ENCODE results near the gene CHST8. TPM values are rescaled to one million over a fixed set of nuclear protein-coding genes. Genes with fewer than 3 reads are reported as not detected.

The CHST8 gene
- total RNA-seq, 1 donor from 2014 or later = not detected

DNA sequence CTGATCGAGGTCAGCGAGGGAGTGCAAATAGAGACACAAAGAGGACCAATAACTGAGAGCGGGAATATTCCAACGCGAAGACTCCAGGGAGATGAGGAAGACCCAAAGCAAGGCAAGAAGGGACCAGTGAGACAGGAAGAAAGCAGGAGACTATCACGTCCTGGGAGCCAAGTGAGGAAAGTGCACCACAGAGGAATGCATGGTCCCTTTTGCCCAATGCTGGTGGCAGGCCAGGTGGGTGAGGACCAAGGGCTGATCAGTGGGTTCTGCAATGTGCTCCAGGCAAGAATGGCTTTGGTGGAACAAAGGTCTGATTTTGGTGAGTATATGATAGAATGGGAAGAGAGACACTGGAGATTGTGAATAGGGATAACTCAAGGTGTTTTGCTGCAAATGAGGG is 25.4 kb downstream of the CHST8 start:
- Histone ChIP-seq H4K20me1 (ENCODE audit: insufficient read depth, low read length) (no peaks in the 10 kb centered on the region), H3K9me3 (ENCODE audit: insufficient read depth, low read depth, low read length) (no peaks in the 10 kb centered on the region), H2AFZ (ENCODE audit: low read depth, low read length) (no peak overlapping the region), H3K9ac (ENCODE audit: low read length) (no peak overlapping the region), H3K27ac (ENCODE audit: low read depth, low read length) (no peak overlapping the region), H3K4me3 (ENCODE audit: insufficient read depth, low read depth, low read length) (no peak overlapping the region), H3K4me1 (ENCODE audit: insufficient read depth, low read length) (no peaks in the 10 kb centered on the region), H3K4me2 (ENCODE audit: low read length) (no peak overlapping the region), H3K27me3 (ENCODE audit: insufficient read depth, low read length) (no peaks in the 10 kb centered on the region), H3K79me2 (ENCODE audit: insufficient read depth, low read length) (no peaks in the 10 kb centered on the region), H3K36me3 (ENCODE audit: insufficient read depth, low read length) (no peaks in the 10 kb centered on the region)
- TF ChIP-seq, protein P1, sequence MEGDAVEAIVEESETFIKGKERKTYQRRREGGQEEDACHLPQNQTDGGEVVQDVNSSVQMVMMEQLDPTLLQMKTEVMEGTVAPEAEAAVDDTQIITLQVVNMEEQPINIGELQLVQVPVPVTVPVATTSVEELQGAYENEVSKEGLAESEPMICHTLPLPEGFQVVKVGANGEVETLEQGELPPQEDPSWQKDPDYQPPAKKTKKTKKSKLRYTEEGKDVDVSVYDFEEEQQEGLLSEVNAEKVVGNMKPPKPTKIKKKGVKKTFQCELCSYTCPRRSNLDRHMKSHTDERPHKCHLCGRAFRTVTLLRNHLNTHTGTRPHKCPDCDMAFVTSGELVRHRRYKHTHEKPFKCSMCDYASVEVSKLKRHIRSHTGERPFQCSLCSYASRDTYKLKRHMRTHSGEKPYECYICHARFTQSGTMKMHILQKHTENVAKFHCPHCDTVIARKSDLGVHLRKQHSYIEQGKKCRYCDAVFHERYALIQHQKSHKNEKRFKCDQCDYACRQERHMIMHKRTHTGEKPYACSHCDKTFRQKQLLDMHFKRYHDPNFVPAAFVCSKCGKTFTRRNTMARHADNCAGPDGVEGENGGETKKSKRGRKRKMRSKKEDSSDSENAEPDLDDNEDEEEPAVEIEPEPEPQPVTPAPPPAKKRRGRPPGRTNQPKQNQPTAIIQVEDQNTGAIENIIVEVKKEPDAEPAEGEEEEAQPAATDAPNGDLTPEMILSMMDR (IDR thresholded peaks at IDR 0.05; ENCODE audit: insufficient read depth, low read depth, low read length) = no peak
- no peak for TF ChIP-seq EZH2 (IDR thresholded peaks at IDR 0.05; ENCODE audit: insufficient read depth, low read length)
- Mint-ChIP-seq H3K27me3 (ENCODE audit: low read depth, unreplicated experiment) (peaks cover 7% of the 10 kb centered on the region), H3K9me3 (ENCODE audit: unreplicated experiment) (no peaks in the 10 kb centered on the region), H3K36me3 (ENCODE audit: low read depth, unreplicated experiment) (no peaks in the 10 kb centered on the region), H3K27ac (ENCODE audit: unreplicated experiment) (no peak overlapping the region), H3K4me1 (ENCODE audit: low read depth, unreplicated experiment) (no peaks in the 10 kb centered on the region), H3K4me3 (ENCODE audit: unreplicated experiment) (no peak overlapping the region)
- no peak for DNase-seq (ENCODE audit: low read depth)
- no peak for FAIRE-seq

DNA sequence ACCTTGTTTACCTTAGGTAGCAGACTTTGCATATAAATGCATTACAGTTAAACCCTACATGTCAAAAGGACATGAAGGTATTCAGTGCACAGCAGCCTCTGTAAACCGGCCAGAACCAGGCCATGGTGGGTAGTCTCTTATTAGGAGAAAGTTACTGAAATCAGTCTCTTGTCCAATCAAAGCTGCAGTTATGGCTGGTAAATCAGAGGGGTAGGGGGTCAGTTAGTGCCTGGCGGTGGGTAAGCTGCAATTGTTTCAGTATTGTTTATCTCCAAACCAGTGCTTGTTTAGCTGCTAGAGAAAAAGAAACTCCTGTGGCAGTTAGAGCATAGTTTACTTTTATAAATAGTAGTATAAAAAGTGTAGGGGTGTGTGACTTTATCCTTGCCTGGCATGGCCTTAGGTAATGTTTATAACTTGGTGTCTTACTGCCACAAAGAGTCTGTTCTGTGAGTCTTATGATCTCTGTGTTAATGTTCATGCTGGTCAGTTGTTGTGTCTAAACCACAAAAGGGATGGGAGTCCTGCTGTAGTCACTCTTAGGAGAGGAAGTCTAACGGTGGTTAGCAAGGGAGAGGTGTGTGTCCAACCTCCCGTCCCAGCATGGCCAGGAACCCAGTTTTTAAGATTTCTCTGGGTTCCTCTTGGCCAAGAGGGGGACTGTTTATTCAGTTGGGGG is 28.0 kb downstream of the CHST8 start:
- Histone ChIP-seq H3K27ac (ENCODE audit: low read depth, low read length) (no peak overlapping the region), H3K36me3 (ENCODE audit: insufficient read depth, low read length) (no peaks in the 10 kb centered on the region), H4K20me1 (ENCODE audit: insufficient read depth, low read length) (no peaks in the 10 kb centered on the region), H3K4me2 (ENCODE audit: low read length) (no peak overlapping the region), H3K79me2 (ENCODE audit: insufficient read depth, low read length) (no peaks in the 10 kb centered on the region), H3K9ac (ENCODE audit: low read length) (no peak overlapping the region), H3K9me3 (ENCODE audit: insufficient read depth, low read depth, low read length) (no peaks in the 10 kb centered on the region), H3K4me3 (ENCODE audit: insufficient read depth, low read depth, low read length) (no peak overlapping the region), H3K27me3 (ENCODE audit: insufficient read depth, low read length) (no peaks in the 10 kb centered on the region), H2AFZ (ENCODE audit: low read depth, low read length) (no peak overlapping the region), H3K4me1 (ENCODE audit: insufficient read depth, low read length) (no peaks in the 10 kb centered on the region)
- TF ChIP-seq EZH2 (IDR thresholded peaks at IDR 0.05; ENCODE audit: insufficient read depth, low read length) = no peak
- TF ChIP-seq, protein P1 (IDR thresholded peaks at IDR 0.05; ENCODE audit: insufficient read depth, low read depth, low read length) = no peak
- no peaks in the 10 kb centered on the region for H3K36me3 Mint-ChIP-seq (ENCODE audit: low read depth, unreplicated experiment)
- H3K9me3 Mint-ChIP-seq (ENCODE audit: unreplicated experiment) = peaks cover 2% of the 10 kb centered on the region
- no peak overlapping the region for H3K27ac Mint-ChIP-seq (ENCODE audit: unreplicated experiment)
- DNase-seq (ENCODE audit: low read depth) (no peak), FAIRE-seq (no peak)
- no peaks in the 10 kb centered on the region for H3K4me1 Mint-ChIP-seq (ENCODE audit: low read depth, unreplicated experiment)
- no peak overlapping the region for H3K4me3 Mint-ChIP-seq (ENCODE audit: unreplicated experiment)
- H3K27me3 Mint-ChIP-seq (ENCODE audit: low read depth, unreplicated experiment) = peaks cover 6% of the 10 kb centered on the region

DNA sequence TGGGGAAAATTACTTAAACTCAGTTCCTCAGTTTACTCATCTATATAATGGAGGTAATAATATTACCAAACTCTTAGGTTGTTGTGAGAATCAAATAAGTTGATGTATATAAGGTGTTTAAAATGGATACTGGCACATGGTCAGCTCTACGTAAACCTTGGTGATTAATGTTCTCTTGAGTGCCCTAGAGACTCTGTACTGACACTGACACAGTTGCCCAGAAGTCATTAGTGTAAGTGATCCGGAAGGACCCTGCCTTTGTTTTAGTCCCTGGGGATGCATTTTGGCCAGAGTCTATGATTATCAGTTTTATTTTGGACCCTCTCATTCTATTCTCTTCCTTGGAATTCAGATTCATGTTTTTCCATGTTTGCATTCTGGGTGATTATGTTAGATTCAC is 31.9 kb downstream of the CHST8 start:
- no peak overlapping the region for H3K27ac Mint-ChIP-seq (ENCODE audit: unreplicated experiment)

More for the DNA sequence above, 31.9 kb downstream of the CHST8 start:
- no peaks in the 10 kb centered on the region for H3K9me3 ChIP-seq (ENCODE audit: insufficient read depth, low read depth, low read length)
- H3K4me2 ChIP-seq (ENCODE audit: low read length) = no peak overlapping the region
- DNase-seq (ENCODE audit: low read depth) (no peak), FAIRE-seq (no peak)
- no peaks in the 10 kb centered on the region for H3K27me3 ChIP-seq (ENCODE audit: insufficient read depth, low read length)
- Mint-ChIP-seq H3K9me3 (ENCODE audit: unreplicated experiment) (peaks cover 2% of the 10 kb centered on the region), H3K4me1 (ENCODE audit: low read depth, unreplicated experiment) (no peaks in the 10 kb centered on the region), H3K4me3 (ENCODE audit: unreplicated experiment) (no peak overlapping the region), H3K36me3 (ENCODE audit: low read depth, unreplicated experiment) (no peaks in the 10 kb centered on the region), H3K27me3 (ENCODE audit: low read depth, unreplicated experiment) (peaks cover 4% of the 10 kb centered on the region)
- H4K20me1 ChIP-seq (ENCODE audit: insufficient read depth, low read length) = no peaks in the 10 kb centered on the region
- H3K27ac ChIP-seq (ENCODE audit: low read depth, low read length) = no peak overlapping the region
- no peaks in the 10 kb centered on the region for H3K36me3 ChIP-seq (ENCODE audit: insufficient read depth, low read length)
- H3K9ac ChIP-seq (ENCODE audit: low read length) = no peak overlapping the region
- H2AFZ ChIP-seq (ENCODE audit: low read depth, low read length) = no peak overlapping the region
- H3K79me2 ChIP-seq (ENCODE audit: insufficient read depth, low read length) = no peaks in the 10 kb centered on the region
- no peak for TF ChIP-seq EZH2 (IDR thresholded peaks at IDR 0.05; ENCODE audit: insufficient read depth, low read length)
- TF ChIP-seq, protein P1 (IDR thresholded peaks at IDR 0.05; ENCODE audit: insufficient read depth, low read depth, low read length) = no peak
- no peaks in the 10 kb centered on the region for H3K4me1 ChIP-seq (ENCODE audit: insufficient read depth, low read length)
- H3K4me3 ChIP-seq (ENCODE audit: insufficient read depth, low read depth, low read length) = no peak overlapping the region
